Neuronal stem cell (in vitro differentiated cells): ENCODE results near the gene ABHD17C.

Experiments used
- DNase-seq: peaks from one replicate; pipeline ENCODE4 v3.0.0-alpha.2; 2013; ENCODE audit warnings: low spot score
- H2AFZ ChIP-seq: one replicate; pipeline ENCODE4 v1.6.1; 2013; ENCODE audit warnings: mild to moderate bottlenecking, low read length, inconsistent platforms
- H2AK5ac ChIP-seq: 2 replicates; pipeline ENCODE4 v1.6.1; 2013; ENCODE audit warnings: low read depth, mild to moderate bottlenecking, inconsistent platforms, low read length, moderate library complexity, mixed read lengths
- H2BK120ac ChIP-seq: 2 replicates; pipeline ENCODE4 v1.6.1; 2013; ENCODE audit warnings: low read depth, mild to moderate bottlenecking, inconsistent platforms, low read length, moderate library complexity, mixed read lengths
- H2BK12ac ChIP-seq: one replicate; pipeline ENCODE4 v1.6.1; 2013; ENCODE audit warnings: low read length, inconsistent platforms
- H2BK15ac ChIP-seq: 2 replicates; pipeline ENCODE4 v1.6.1; 2013; ENCODE audit warnings: mild to moderate bottlenecking, low read length, inconsistent platforms, mixed read lengths
- H2BK5ac ChIP-seq: one replicate; pipeline ENCODE4 v1.6.1; 2013; ENCODE audit warnings: inconsistent platforms, mild to moderate bottlenecking, low read length, moderate library complexity
- H3K14ac ChIP-seq: one replicate; pipeline ENCODE4 v1.6.1; 2013; ENCODE audit warnings: low read length, inconsistent platforms
- H3K18ac ChIP-seq: 2 replicates; pipeline ENCODE4 v1.6.1; 2013; ENCODE audit warnings: low read length, inconsistent platforms
- H3K23ac ChIP-seq: 2 replicates; pipeline ENCODE4 v1.6.1; 2013; ENCODE audit warnings: low read depth, mild to moderate bottlenecking, mixed read lengths, low read length, inconsistent platforms; ENCODE audit not compliant: poor library complexity
- H3K27ac ChIP-seq: replicated peaks from 3 replicates; pipeline ENCODE4 v1.5.1; 2013; ENCODE audit warnings: low read length, inconsistent platforms
- H3K27me3 ChIP-seq, 3 experiments: 2 replicates each; pipeline ENCODE4 v1.6.1; 2013; ENCODE audit warnings: low read length in 3 of 3, mild to moderate bottlenecking in 2 of 3, inconsistent platforms in 1 of 3, low read depth in 1 of 3, mixed read lengths in 1 of 3, moderate library complexity in 1 of 3; ENCODE audit not compliant: control insufficient read depth in 3 of 3, insufficient read depth in 3 of 3
- H3K36me3 ChIP-seq, 2 donors: replicated peaks in 1 of 2; 2 replicates each; pipeline ENCODE4 v1.6.1; 2013; ENCODE audit warnings: low read length in 2 of 2; ENCODE audit not compliant: control insufficient read depth in 2 of 2, insufficient read depth in 2 of 2
- H3K4ac ChIP-seq: 2 replicates; pipeline ENCODE4 v1.6.1; 2013; ENCODE audit warnings: inconsistent platforms, mild to moderate bottlenecking, low read length, moderate library complexity
- H3K4me1 ChIP-seq, 2 donors: 1 replicate in 1 of 2; 2 replicates in 1 of 2; pipeline ENCODE4 v1.6.1; 2013; ENCODE audit warnings: low read length in 2 of 2, low read depth in 1 of 2; ENCODE audit not compliant: control insufficient read depth in 2 of 2, insufficient read depth in 1 of 2
- H3K4me2 ChIP-seq: one replicate; pipeline ENCODE4 v1.6.1; 2013; ENCODE audit warnings: mild to moderate bottlenecking, low read length, inconsistent platforms; ENCODE audit not compliant: insufficient read depth, poor library complexity, severe bottlenecking
- H3K4me3 ChIP-seq, 2 donors: 2 replicates each; pipeline ENCODE4 v1.5.1; 2013; ENCODE audit warnings: low read length in 2 of 2, mild to moderate bottlenecking in 2 of 2, inconsistent platforms in 1 of 2, moderate library complexity in 1 of 2
- H3K79me1 ChIP-seq: one replicate; pipeline ENCODE4 v1.6.1; 2013; ENCODE audit warnings: low read depth, mild to moderate bottlenecking, inconsistent platforms, low read length, moderate library complexity
- H3K9ac ChIP-seq: one replicate; pipeline ENCODE4 v1.6.1; 2013; ENCODE audit warnings: mild to moderate bottlenecking, low read depth, low read length, inconsistent platforms; ENCODE audit not compliant: poor library complexity
- H3K9me3 ChIP-seq, 2 donors: replicated peaks in 1 of 2; 2 replicates each; pipeline versions ENCODE3 to v1.6.1; 2013; ENCODE audit warnings: low read length in 2 of 2, mild to moderate bottlenecking in 2 of 2, inconsistent platforms in 1 of 2, low read depth in 1 of 2, mixed read lengths in 1 of 2, moderate library complexity in 1 of 2; ENCODE audit not compliant: control insufficient read depth in 2 of 2, insufficient read depth in 1 of 2
- H4K8ac ChIP-seq: one replicate; pipeline ENCODE4 v1.6.1; 2013; ENCODE audit warnings: low read depth, mild to moderate bottlenecking, inconsistent platforms, low read length, moderate library complexity
- H4K91ac ChIP-seq: one replicate; pipeline ENCODE4 v1.6.1; 2013; ENCODE audit warnings: low read length, low read depth, mild to moderate bottlenecking, inconsistent platforms; ENCODE audit not compliant: poor library complexity
- WGBS, 2 donors: extraction: QIAGEN DNeasy Blood & Tissue Kit; methylation state at CpG; one replicate each; pipeline ENCODE4 v1.1.7; 2013; ENCODE audit warnings: missing lambda C conversion rate in 2 of 2, mixed read lengths in 1 of 2; ENCODE audit not compliant: insufficient read length in 2 of 2, insufficient replicate concordance in 1 of 2; ENCODE audit errors: extremely low coverage in 2 of 2; 5-methylcytosine and 5-hydroxymethylcytosine counted together

ABHD17C gene

DNA sequence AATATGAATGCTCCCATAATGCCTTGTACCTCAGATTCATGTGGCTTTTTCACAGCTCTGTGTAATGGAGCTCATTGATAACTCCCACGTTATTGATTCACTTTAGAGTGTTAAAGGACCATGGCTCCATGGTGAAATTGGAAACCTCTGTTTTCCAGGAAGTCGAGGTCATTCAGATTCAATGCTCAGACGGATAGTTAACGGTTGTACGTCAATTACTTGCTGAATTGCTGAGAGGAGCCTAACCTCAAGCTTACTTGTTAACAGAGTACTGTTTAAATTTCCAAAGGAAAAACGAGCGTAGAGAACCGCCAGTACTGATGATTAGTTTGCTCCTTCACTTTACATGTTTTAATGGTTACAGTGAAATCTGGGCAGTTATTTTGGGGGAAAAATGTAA lies 11.1 kb downstream of the ABHD17C start:
- Histone ChIP-seq H2AK5ac (no peak overlapping the region), H3K4ac (no peak overlapping the region), H4K8ac (no peak overlapping the region), H2BK5ac (no peak overlapping the region), H2BK15ac (no peak overlapping the region), H3K79me1 (no peaks in the 10 kb centered on the region), H3K4me2 (no peak overlapping the region), H3K36me3 (peaks cover 0 to 10% of the 10 kb centered on the region in 2 donors), H2BK12ac (no peak overlapping the region), H3K4me1 (peaks cover 6 to 7% of the 10 kb centered on the region in 2 donors), H3K18ac (no peak overlapping the region), H2AFZ (no peak overlapping the region), H3K23ac (no peak overlapping the region), H3K9ac (no peak overlapping the region), H4K91ac (no peak overlapping the region), H3K4me3 (no peak overlapping the region), H3K9me3 (peaks cover 0 to 4% of the 10 kb centered on the region in 2 donors), H3K27me3 (no peaks in the 10 kb centered on the region), H2BK120ac (no peak overlapping the region), H3K14ac (no peak overlapping the region), H3K27ac (no peak overlapping the region)
- DNase-seq, result no peak
- no CpG with 5 or more reads among the region's 8 CpGs for WGBS, 2 donors

GRCh38 chr15:80709542-80709941 lies 14.4 kb downstream of the ABHD17C start:
- no peak overlapping the region for H2AFZ ChIP-seq
- H3K9me3 ChIP-seq, result no peaks in the 10 kb centered on the region
- no peaks in the 10 kb centered on the region for H3K79me1 ChIP-seq
- WGBS, 2 donors, result no CpG with 5 or more reads among the region's 6 CpGs
- H3K23ac ChIP-seq, result no peak overlapping the region
- no peak overlapping the region for H3K27ac ChIP-seq
- no peak overlapping the region for H3K18ac ChIP-seq
- peaks cover 0 to 5% of the 10 kb centered on the region in 2 donors for H3K36me3 ChIP-seq
- no peak for DNase-seq
- no peak overlapping the region for H2BK15ac ChIP-seq
- H4K91ac ChIP-seq, result no peak overlapping the region
- H2BK5ac ChIP-seq, result no peak overlapping the region
- H3K4me1 ChIP-seq, result peaks cover 3 to 7% of the 10 kb centered on the region in 2 donors
- H3K4me3 ChIP-seq, result no peak overlapping the region
- H3K9ac ChIP-seq, result no peak overlapping the region
- no peak overlapping the region for H3K4me2 ChIP-seq
- no peak overlapping the region for H2BK12ac ChIP-seq
- no peak overlapping the region for H3K14ac ChIP-seq
- H3K27me3 ChIP-seq, result no peaks in the 10 kb centered on the region
- H2BK120ac ChIP-seq, result no peak overlapping the region
- H3K4ac ChIP-seq, result no peak overlapping the region
- H2AK5ac ChIP-seq, result no peak overlapping the region
- no peak overlapping the region for H4K8ac ChIP-seq

- Histone ChIP-seq H3K27ac (no peak overlapping the region), H3K4me1 (peaks cover 3 to 5% of the 10 kb centered on the region in 2 donors), H3K9me3 (no peaks in the 10 kb centered on the region), H4K91ac (no peak overlapping the region), H3K4me2 (no peak overlapping the region), H3K79me1 (no peaks in the 10 kb centered on the region), H2AK5ac (no peak overlapping the region), H2AFZ (no peak overlapping the region), H3K36me3 (no peaks in the 10 kb centered on the region), H3K4me3 (no peak overlapping the region), H3K27me3 (no peaks in the 10 kb centered on the region), H3K4ac (no peak overlapping the region), H2BK120ac (no peak overlapping the region), H2BK15ac (no peak overlapping the region), H3K9ac (no peak overlapping the region), H3K14ac (no peak overlapping the region), H3K18ac (no peak overlapping the region), H2BK5ac (no peak overlapping the region), H4K8ac (no peak overlapping the region), H3K23ac (no peak overlapping the region), H2BK12ac (no peak overlapping the region)
- no peak for DNase-seq
- WGBS, 2 donors, result no CpG with 5 or more reads among the region's 9 CpGs
Measured at GRCh38 chr15:80710635-80711554, 15.8 kb downstream of the ABHD17C start.

GRCh38 chr15:80711886-80712285 lies 16.8 kb downstream of the ABHD17C start:
- no peak overlapping the region for H4K91ac ChIP-seq
- no peak overlapping the region for H3K4ac ChIP-seq
- no peaks in the 10 kb centered on the region for H3K79me1 ChIP-seq
- H3K4me1 ChIP-seq, result no peaks in the 10 kb centered on the region
- no peak overlapping the region for H2BK120ac ChIP-seq
- no peak overlapping the region for H2BK15ac ChIP-seq
- H3K9me3 ChIP-seq, result no peaks in the 10 kb centered on the region
- no peak overlapping the region for H3K14ac ChIP-seq
- H3K18ac ChIP-seq, result no peak overlapping the region
- no peak overlapping the region for H2BK5ac ChIP-seq
- no CpG with 5 or more reads among the region's 6 CpGs for WGBS, 2 donors
- no peak overlapping the region for H2AFZ ChIP-seq
- no peaks in the 10 kb centered on the region for H3K27me3 ChIP-seq
- no peak overlapping the region for H2BK12ac ChIP-seq
- no peak overlapping the region for H3K4me3 ChIP-seq
- no peak overlapping the region for H3K4me2 ChIP-seq
- no peak overlapping the region for H3K27ac ChIP-seq
- H4K8ac ChIP-seq, result no peak overlapping the region
- H3K9ac ChIP-seq, result no peak overlapping the region
- peaks cover 0 to 2% of the 10 kb centered on the region in 2 donors for H3K36me3 ChIP-seq
- H3K23ac ChIP-seq, result no peak overlapping the region
- DNase-seq, result no peak
- H2AK5ac ChIP-seq, result no peak overlapping the region
